ENCODE data around the gene CRYGN. TPM values are rescaled to one million over a fixed set of nuclear protein-coding genes. Genes with fewer than 3 reads are reported as not detected.

Gene CRYGN
- polyA plus RNA-seq, 1 of the 3 experiments (the other 2 are of a cell fraction) = not detected

DNA sequence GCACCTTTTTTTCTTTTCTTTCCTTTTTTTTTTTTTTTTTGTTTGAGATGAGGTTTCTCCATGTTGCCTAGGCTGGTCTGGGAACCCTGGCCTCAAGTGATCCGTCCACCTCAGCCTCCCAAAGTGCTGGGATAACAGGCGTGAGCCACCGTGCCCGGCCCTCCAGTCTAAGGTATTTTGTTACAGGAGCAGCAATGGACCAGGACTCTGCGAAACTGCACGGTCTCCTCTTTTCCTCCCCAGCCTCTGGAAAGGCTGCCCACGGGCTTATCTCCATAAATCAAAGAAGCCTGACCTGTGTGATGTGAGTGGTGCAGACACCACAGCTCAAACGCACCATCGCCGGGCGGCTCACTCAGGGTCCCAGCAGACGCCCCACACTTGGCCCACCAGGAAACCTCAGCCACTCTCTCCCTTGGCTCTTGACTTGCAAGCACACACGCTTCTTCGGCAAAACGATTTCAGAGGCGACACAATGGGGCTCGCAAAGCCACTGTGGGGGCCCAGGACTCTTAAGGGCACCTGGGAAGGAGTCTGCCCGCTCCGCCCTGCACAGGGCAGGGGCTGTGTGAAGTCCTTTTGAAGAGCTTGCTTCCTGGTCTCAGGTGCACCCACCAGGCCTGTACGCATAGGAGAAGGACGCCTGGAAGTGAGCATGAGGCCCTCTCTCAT lies 50.7 kb downstream of the CRYGN start (continued):
- TF ChIP-seq POLR2AphosphoS5 (IDR thresholded peaks at IDR 0.05; ENCODE audit: low read depth, low read length) = no peak

DNA sequence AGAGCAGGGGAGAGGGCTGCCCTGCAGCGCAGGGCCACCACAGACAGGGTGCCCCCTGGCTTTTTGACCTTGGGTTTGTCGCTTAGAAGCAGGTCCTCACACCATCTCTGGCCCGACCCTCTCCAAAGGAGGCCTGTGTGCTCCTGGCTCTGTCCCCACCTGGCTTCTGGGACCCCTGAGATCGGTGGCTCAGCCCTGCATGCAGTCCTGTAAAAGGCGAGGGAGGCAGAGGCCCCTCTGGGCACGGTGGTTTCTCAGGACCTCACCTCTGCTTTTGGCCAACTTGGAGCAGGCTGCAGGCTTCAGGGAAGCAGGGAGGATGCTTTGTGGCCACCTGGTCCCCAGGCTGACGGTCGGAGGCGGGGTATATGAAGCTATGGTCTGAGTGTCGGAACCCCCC lies 51.5 kb downstream of the CRYGN start:
- TF ChIP-seq, protein P1, sequence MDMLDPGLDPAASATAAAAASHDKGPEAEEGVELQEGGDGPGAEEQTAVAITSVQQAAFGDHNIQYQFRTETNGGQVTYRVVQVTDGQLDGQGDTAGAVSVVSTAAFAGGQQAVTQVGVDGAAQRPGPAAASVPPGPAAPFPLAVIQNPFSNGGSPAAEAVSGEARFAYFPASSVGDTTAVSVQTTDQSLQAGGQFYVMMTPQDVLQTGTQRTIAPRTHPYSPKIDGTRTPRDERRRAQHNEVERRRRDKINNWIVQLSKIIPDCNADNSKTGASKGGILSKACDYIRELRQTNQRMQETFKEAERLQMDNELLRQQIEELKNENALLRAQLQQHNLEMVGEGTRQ (IDR thresholded peaks at IDR 0.05; ENCODE audit: borderline replicate concordance, low read depth, low read length) = no peak
- no peak for TF ChIP-seq RFX5 (IDR thresholded peaks at IDR 0.05; ENCODE audit: low read length)
- no peak for TF ChIP-seq JUND (IDR thresholded peaks at IDR 0.05)
- no peak for TF ChIP-seq FOSL2 (IDR thresholded peaks at IDR 0.05; ENCODE audit: borderline replicate concordance, low read depth)
- TF ChIP-seq CHD2 (IDR thresholded peaks at IDR 0.05; ENCODE audit: low read length, partially characterized antibody) = no peak
- TF ChIP-seq, protein P2, sequence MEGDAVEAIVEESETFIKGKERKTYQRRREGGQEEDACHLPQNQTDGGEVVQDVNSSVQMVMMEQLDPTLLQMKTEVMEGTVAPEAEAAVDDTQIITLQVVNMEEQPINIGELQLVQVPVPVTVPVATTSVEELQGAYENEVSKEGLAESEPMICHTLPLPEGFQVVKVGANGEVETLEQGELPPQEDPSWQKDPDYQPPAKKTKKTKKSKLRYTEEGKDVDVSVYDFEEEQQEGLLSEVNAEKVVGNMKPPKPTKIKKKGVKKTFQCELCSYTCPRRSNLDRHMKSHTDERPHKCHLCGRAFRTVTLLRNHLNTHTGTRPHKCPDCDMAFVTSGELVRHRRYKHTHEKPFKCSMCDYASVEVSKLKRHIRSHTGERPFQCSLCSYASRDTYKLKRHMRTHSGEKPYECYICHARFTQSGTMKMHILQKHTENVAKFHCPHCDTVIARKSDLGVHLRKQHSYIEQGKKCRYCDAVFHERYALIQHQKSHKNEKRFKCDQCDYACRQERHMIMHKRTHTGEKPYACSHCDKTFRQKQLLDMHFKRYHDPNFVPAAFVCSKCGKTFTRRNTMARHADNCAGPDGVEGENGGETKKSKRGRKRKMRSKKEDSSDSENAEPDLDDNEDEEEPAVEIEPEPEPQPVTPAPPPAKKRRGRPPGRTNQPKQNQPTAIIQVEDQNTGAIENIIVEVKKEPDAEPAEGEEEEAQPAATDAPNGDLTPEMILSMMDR (IDR thresholded peaks at IDR 0.05) = no peak
- no peak for TF ChIP-seq EZH2phosphoT487 (IDR thresholded peaks at IDR 0.05; ENCODE audit: borderline replicate concordance, low read depth)
- TF ChIP-seq NRF1 (IDR thresholded peaks at IDR 0.05; ENCODE audit: low read depth, low read length) = no peak
- TF ChIP-seq TCF12 (IDR thresholded peaks at IDR 0.05) = no peak
- TF ChIP-seq, protein P3, sequence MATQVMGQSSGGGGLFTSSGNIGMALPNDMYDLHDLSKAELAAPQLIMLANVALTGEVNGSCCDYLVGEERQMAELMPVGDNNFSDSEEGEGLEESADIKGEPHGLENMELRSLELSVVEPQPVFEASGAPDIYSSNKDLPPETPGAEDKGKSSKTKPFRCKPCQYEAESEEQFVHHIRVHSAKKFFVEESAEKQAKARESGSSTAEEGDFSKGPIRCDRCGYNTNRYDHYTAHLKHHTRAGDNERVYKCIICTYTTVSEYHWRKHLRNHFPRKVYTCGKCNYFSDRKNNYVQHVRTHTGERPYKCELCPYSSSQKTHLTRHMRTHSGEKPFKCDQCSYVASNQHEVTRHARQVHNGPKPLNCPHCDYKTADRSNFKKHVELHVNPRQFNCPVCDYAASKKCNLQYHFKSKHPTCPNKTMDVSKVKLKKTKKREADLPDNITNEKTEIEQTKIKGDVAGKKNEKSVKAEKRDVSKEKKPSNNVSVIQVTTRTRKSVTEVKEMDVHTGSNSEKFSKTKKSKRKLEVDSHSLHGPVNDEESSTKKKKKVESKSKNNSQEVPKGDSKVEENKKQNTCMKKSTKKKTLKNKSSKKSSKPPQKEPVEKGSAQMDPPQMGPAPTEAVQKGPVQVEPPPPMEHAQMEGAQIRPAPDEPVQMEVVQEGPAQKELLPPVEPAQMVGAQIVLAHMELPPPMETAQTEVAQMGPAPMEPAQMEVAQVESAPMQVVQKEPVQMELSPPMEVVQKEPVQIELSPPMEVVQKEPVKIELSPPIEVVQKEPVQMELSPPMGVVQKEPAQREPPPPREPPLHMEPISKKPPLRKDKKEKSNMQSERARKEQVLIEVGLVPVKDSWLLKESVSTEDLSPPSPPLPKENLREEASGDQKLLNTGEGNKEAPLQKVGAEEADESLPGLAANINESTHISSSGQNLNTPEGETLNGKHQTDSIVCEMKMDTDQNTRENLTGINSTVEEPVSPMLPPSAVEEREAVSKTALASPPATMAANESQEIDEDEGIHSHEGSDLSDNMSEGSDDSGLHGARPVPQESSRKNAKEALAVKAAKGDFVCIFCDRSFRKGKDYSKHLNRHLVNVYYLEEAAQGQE (IDR thresholded peaks at IDR 0.05; ENCODE audit: low read depth, low read length) = no peak
- TF ChIP-seq GATA2 (CRISPR knock-in tag; IDR thresholded peaks at IDR 0.05) = no peak
- TF ChIP-seq SIN3A (IDR thresholded peaks at IDR 0.05; ENCODE audit: borderline replicate concordance, low read depth, low read length) = no peak
- TF ChIP-seq, protein P4, sequence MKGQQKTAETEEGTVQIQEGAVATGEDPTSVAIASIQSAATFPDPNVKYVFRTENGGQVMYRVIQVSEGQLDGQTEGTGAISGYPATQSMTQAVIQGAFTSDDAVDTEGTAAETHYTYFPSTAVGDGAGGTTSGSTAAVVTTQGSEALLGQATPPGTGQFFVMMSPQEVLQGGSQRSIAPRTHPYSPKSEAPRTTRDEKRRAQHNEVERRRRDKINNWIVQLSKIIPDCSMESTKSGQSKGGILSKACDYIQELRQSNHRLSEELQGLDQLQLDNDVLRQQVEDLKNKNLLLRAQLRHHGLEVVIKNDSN (IDR thresholded peaks at IDR 0.05; ENCODE audit: borderline replicate concordance, low read depth) = no peak
- TF ChIP-seq FOXM1 (IDR thresholded peaks at IDR 0.05; ENCODE audit: low read depth) = no peak
- no peak for TF ChIP-seq SMC3 (IDR thresholded peaks at IDR 0.05; ENCODE audit: low read depth, low read length)
- no peaks in the 10 kb centered on the region for H3K9me2 ChIP-seq
- H3F3A ChIP-seq (replicated peaks; ENCODE audit: insufficient read depth) = no peaks in the 10 kb centered on the region
- WGBS (ENCODE audit: low lambda C conversion rate) = 76% methylated on average over 10 of the region's 10 CpGs
- H3K79me2 ChIP-seq (ENCODE audit: insufficient read depth) = no peaks in the 10 kb centered on the region
- H3K4me2 ChIP-seq = no peak overlapping the region
- no peak overlapping the region for H3K27ac ChIP-seq (ENCODE audit: low read depth in 2 of 2, low read length in 1 of 2)
- H2AFZ ChIP-seq (ENCODE audit: low read depth) = no peak overlapping the region
- no peaks in the 10 kb centered on the region for H3K9me3 ChIP-seq
- no peaks in the 10 kb centered on the region for H4K20me1 ChIP-seq (ENCODE audit: insufficient read depth)
- H3K9ac ChIP-seq = no peak overlapping the region
- peaks cover 22% of the 10 kb centered on the region for H3K27me3 ChIP-seq (ENCODE audit: insufficient read depth)
- ChIA-PET CTCF (no interaction called here), POLR2A (no interaction called here)
- no peak overlapping the region for H3K4me3 ChIP-seq (ENCODE audit: low read depth in 2 of 2, low read length in 1 of 2)
- H3K36me3 ChIP-seq (replicated peaks in 1 of 2; ENCODE audit: control insufficient read depth in 1 of 2, insufficient read depth in 2 of 2, low read length in 1 of 2) = no peaks in the 10 kb centered on the region
- H3K4me1 ChIP-seq (ENCODE audit: control insufficient read depth in 1 of 2, insufficient read depth in 2 of 2, low read depth in 1 of 2, low read length in 1 of 2) = peaks cover 0 to 7% of the 10 kb centered on the region in 2 experiments; a peak in 1 of 4 replicates
- no peak for DNase-seq

Data from SK-N-SH (cell line).